Kidney (tissue), 14 donors: ENCODE measurements around the gene CCT8. TPM values are rescaled to one million over a fixed set of nuclear protein-coding genes. Genes with fewer than 3 reads are reported as not detected.

Experiments used
- DNase-seq, 5 donors: peaks; one replicate each; pipeline ENCODE4 v3.0.0-alpha.2; 2013 to 2020
- FAIRE-seq: peaks from 2 replicates; lab custom pipeline; 2012; peaks lifted over from hg19 to GRCh38; lab: Jason Lieb, UNC
- H3K27ac ChIP-seq, 2 donors: one replicate each; pipeline ENCODE4 v1.7.0; 2013; ENCODE audit warnings: low read depth in 2 of 2, low read length in 2 of 2, inconsistent platforms in 1 of 2
- H3K27me3 ChIP-seq: one replicate; pipeline ENCODE4 v1.7.1; 2013; ENCODE audit warnings: low read length, inconsistent platforms; ENCODE audit not compliant: control insufficient read depth, insufficient read depth
- H3K36me3 ChIP-seq, 3 donors: one replicate each; pipeline versions ENCODE4 v1.7.0 to v1.7.1; 2013; ENCODE audit warnings: low read length in 3 of 3, control low read depth in 1 of 3, inconsistent platforms in 1 of 3; ENCODE audit not compliant: insufficient read depth in 3 of 3, control insufficient read depth in 2 of 3
- H3K4me1 ChIP-seq, 3 donors: one replicate each; pipeline versions ENCODE4 v1.7.0 to v1.7.1; 2013; ENCODE audit warnings: low read length in 3 of 3, inconsistent platforms in 1 of 3, low read depth in 1 of 3; ENCODE audit not compliant: control insufficient read depth in 2 of 3, insufficient read depth in 2 of 3
- H3K4me3 ChIP-seq, 3 donors: one replicate each; pipeline versions ENCODE4 v1.7.0 to v1.8.1; 2013; ENCODE audit warnings: low read length in 3 of 3, control low read depth in 1 of 3, inconsistent platforms in 1 of 3
- H3K9ac ChIP-seq, 3 donors: one replicate each; pipeline versions ENCODE4 v1.7.0 to v1.7.1; 2013; ENCODE audit warnings: low read length in 3 of 3, control low read depth in 1 of 3, inconsistent platforms in 1 of 3
- H3K9me3 ChIP-seq, 3 donors: one replicate each; pipeline versions ENCODE4 v1.7.0 to v1.7.1; 2013; ENCODE audit warnings: low read length in 3 of 3, control low read depth in 1 of 3, inconsistent platforms in 1 of 3; ENCODE audit not compliant: control insufficient read depth in 2 of 3, insufficient read depth in 1 of 3
- CTCF ChIP-seq: IDR thresholded peaks from 3 replicates; pipeline ENCODE4 v1.5.1; 2012; ENCODE audit warnings: mild to moderate bottlenecking, moderate library complexity, borderline replicate concordance; ENCODE audit not compliant: insufficient read depth; ENCODE audit errors: extremely low read depth
- intact Hi-C: fragments of 100-400 bp; cut with DNase I; formaldehyde crosslinking; loops from one replicate; pipeline ENCODE4 v1.11.1; 2022
- polyA plus RNA-seq: library from polyadenylated mRNA; stranded (reverse); fragments of 350-450 nt; fragmentation: Illumina TruSeq; extraction: RNeasy Lipid Tissue Mini Kit (QIAGEN cat#74804); gene quantifications from one replicate; pipeline ENCODE4 v1.2.3, GENCODE V29; 2014; ENCODE audit warnings: low read depth, low replicate concordance; ENCODE audit not compliant: insufficient read depth
- total RNA-seq: library from RNA; stranded (reverse); fragmentation: NEBNext Ultra II Directional; extraction: Animal tissue kit (Norgen Biotek cat#: 25700); gene quantifications from one replicate; pipeline ENCODE4 v1.2.1, GENCODE V29; 2021
- donor health status: control.
- donor health status: control.
- donor health status: control.
- donor health status: control.
- donor health status: control.
- donor health status: DM: yes; HTN: yes; CAD: no.
- donor health status: Normal renal cell carcinoma (clear cell type).

Gene CCT8
- total and polyA plus RNA-seq, 2 donors from 2014 or later, result 101 to 119 TPM

- no peak overlapping the region for H3K4me3 ChIP-seq
- intact Hi-C loops, result no loop called here
- H3K27me3 ChIP-seq, result no peaks in the 10 kb centered on the region
- no peak for TF ChIP-seq CTCF
- no peaks in the 10 kb centered on the region for H3K9me3 ChIP-seq
- no peaks in the 10 kb centered on the region for H3K4me1 ChIP-seq
- H3K27ac ChIP-seq, result no peak overlapping the region
- H3K36me3 ChIP-seq, result peaks cover 0 to 15% (median 7%) of the 10 kb centered on the region in 3 donors
- FAIRE-seq (no peak), DNase-seq (no peak)
- no peak overlapping the region for H3K9ac ChIP-seq
These were observed 65.1 kb downstream of the CCT8 start for GRCh38 chr21:29008367-29008766.

GRCh38 chr21:29007810-29008209 is 65.6 kb downstream of the CCT8 start:
- intact Hi-C loops, result no loop called here
- no peak overlapping the region for H3K27ac ChIP-seq
- no peaks in the 10 kb centered on the region for H3K27me3 ChIP-seq
- H3K9me3 ChIP-seq, result no peaks in the 10 kb centered on the region
- no peaks in the 10 kb centered on the region for H3K4me1 ChIP-seq
- FAIRE-seq, result no peak
- no peak overlapping the region for H3K4me3 ChIP-seq
- no peak for DNase-seq
- no peak overlapping the region for H3K9ac ChIP-seq
- TF ChIP-seq CTCF, result no peak
- peaks cover 0 to 15% (median 7%) of the 10 kb centered on the region in 3 donors for H3K36me3 ChIP-seq

GRCh38 chr21:29007135-29007534 is 66.3 kb downstream of the CCT8 start:
- no peaks in the 10 kb centered on the region for H3K27me3 ChIP-seq
- intact Hi-C loops, result no loop called here
- H3K4me1 ChIP-seq, result no peaks in the 10 kb centered on the region
- FAIRE-seq (no peak), DNase-seq (no peak)
- H3K9me3 ChIP-seq, result no peaks in the 10 kb centered on the region
- no peak for TF ChIP-seq CTCF
- H3K36me3 ChIP-seq, result peaks cover 0 to 15% (median 7%) of the 10 kb centered on the region in 3 donors
- no peak overlapping the region for H3K4me3 ChIP-seq
- H3K9ac ChIP-seq, result no peak overlapping the region
- H3K27ac ChIP-seq, result no peak overlapping the region

Other genes with a start within 250 kb of the CCT8 start
- 25.0 TPM for gene LTN1, start 80.8 kb downstream of the CCT8 start, total RNA-seq
- gene LTN1, start 80.8 kb downstream of the CCT8 start, polyA plus RNA-seq, result 3.6 TPM
- gene RWDD2B, start 54.3 kb downstream of the CCT8 start, total RNA-seq, result 16.0 TPM
- 24.0 TPM for gene RWDD2B, start 54.3 kb downstream of the CCT8 start, polyA plus RNA-seq
- gene USP16, start 49.0 kb downstream of the CCT8 start, total RNA-seq, result 35.8 TPM
- gene USP16, start 49.0 kb downstream of the CCT8 start, polyA plus RNA-seq, result 17.8 TPM
- gene MAP3K7CL, start 57.0 kb upstream of the CCT8 start, total RNA-seq, result 12.7 TPM
- 5.4 TPM for gene MAP3K7CL, start 57.0 kb upstream of the CCT8 start, polyA plus RNA-seq
- gene BACH1, start 225.3 kb upstream of the CCT8 start, total RNA-seq, result 85.1 TPM
- gene BACH1, start 225.3 kb upstream of the CCT8 start, polyA plus RNA-seq, result 5.6 TPM